MM.1S (cell line): ENCODE data around the gene KCNQ1.

Experiments used
- DNase-seq: peaks from one replicate; pipeline ENCODE4 v3.0.0-alpha.2; 2015
- H2AFZ ChIP-seq: fragments of 300-600 bp; sonication (generic); 2 replicates; pipeline ENCODE4 v1.6.0; 2016; ENCODE audit warnings: antibody characterized with exemption, low read length
- H3F3A ChIP-seq: fragments of 300-600 bp; sonication (generic); 2 replicates; pipeline ENCODE4 v1.6.1; 2016; ENCODE audit warnings: mild to moderate bottlenecking, antibody characterized with exemption, low read length, moderate library complexity, mixed read lengths; ENCODE audit not compliant: insufficient read depth
- H3K27ac ChIP-seq: fragments of 300-600 bp; sonication (generic); 2 replicates; pipeline ENCODE4 v1.5.1; 2016; ENCODE audit warnings: mild to moderate bottlenecking, low read length
- H3K27me3 ChIP-seq: fragments of 300-600 bp; sonication (generic); replicated peaks from 2 replicates; pipeline ENCODE4 v1.6.0; 2016; ENCODE audit warnings: low read length; ENCODE audit not compliant: insufficient read depth
- H3K36me3 ChIP-seq: fragments of 300-600 bp; sonication (generic); replicated peaks from 2 replicates; pipeline ENCODE4 v1.6.1; 2016; ENCODE audit warnings: mild to moderate bottlenecking, low read length, mixed read lengths; ENCODE audit not compliant: insufficient read depth
- H3K4me1 ChIP-seq: fragments of 300-600 bp; sonication (generic); 2 replicates; pipeline ENCODE4 v1.6.1; 2016; ENCODE audit warnings: low read length, mixed read lengths
- H3K4me2 ChIP-seq: fragments of 300-600 bp; sonication (generic); 2 replicates; pipeline ENCODE4 v1.6.0; 2016; ENCODE audit warnings: low read depth, low read length
- H3K4me3 ChIP-seq: fragments of 300-600 bp; sonication (generic); 2 replicates; pipeline ENCODE4 v1.5.1; 2016; ENCODE audit warnings: low read length, mixed read lengths
- H3K79me2 ChIP-seq: fragments of 300-600 bp; sonication (generic); 2 replicates; pipeline ENCODE4 v1.6.1; 2016; ENCODE audit warnings: mixed run types, low read length, mixed read lengths
- H3K9ac ChIP-seq: fragments of 300-600 bp; sonication (generic); 2 replicates; pipeline ENCODE4 v1.6.1; 2016; ENCODE audit warnings: low read length, mixed read lengths
- H3K9me2 ChIP-seq: fragments of 300-600 bp; sonication (generic); replicated peaks from 2 replicates; pipeline ENCODE4 v1.6.1; 2016; ENCODE audit warnings: mild to moderate bottlenecking, low read length, mixed read lengths; ENCODE audit not compliant: insufficient read depth
- H3K9me3 ChIP-seq: fragments of 300-600 bp; sonication (generic); replicated peaks from 2 replicates; pipeline ENCODE4 v1.6.1; 2016; ENCODE audit warnings: mild to moderate bottlenecking, low read length, mixed read lengths; ENCODE audit not compliant: insufficient read depth
- H4K20me1 ChIP-seq: fragments of 300-600 bp; sonication (generic); 2 replicates; pipeline ENCODE4 v1.6.1; 2016; ENCODE audit warnings: mild to moderate bottlenecking, low read length, moderate library complexity, mixed read lengths; ENCODE audit not compliant: insufficient read depth
- CTCF ChIP-seq: fragments of 300-600 bp; sonication (generic); IDR thresholded peaks from 2 replicates; pipeline ENCODE4 v1.5.1; 2016; ENCODE audit warnings: antibody characterized with exemption, low read length, mixed read lengths
- EZH2 ChIP-seq: fragments of 300-600 bp; sonication (generic); optimal IDR thresholded peaks from 2 replicates; pipeline ENCODE3; 2017; ENCODE audit warnings: low read depth, mild to moderate bottlenecking, antibody characterized with exemption, low read length, mixed read lengths
- EZH2phosphoT487 ChIP-seq: fragments of 300-600 bp; sonication (generic); IDR thresholded peaks from 2 replicates; pipeline ENCODE4 v1.6.1; 2018; ENCODE audit warnings: antibody characterized with exemption, low read length

KCNQ1 gene

GRCh38 chr11:2447951-2448650 is 3.3 kb downstream of the KCNQ1 start:
- Histone ChIP-seq H4K20me1 (no peaks in the 10 kb centered on the region), H3K9me2 (no peaks in the 10 kb centered on the region), H2AFZ (no peak overlapping the region), H3K4me3 (no peak overlapping the region), H3K4me1 (peaks cover 14% of the 10 kb centered on the region), H3K9ac (no peak overlapping the region), H3K27me3 (peaks cover 5% of the 10 kb centered on the region; the same call in 1 of the 2 replicates), H3K36me3 (no peaks in the 10 kb centered on the region), H3F3A (peaks cover under 1% of the 10 kb centered on the region; the same call in 1 of the 2 replicates), H3K27ac (no peak overlapping the region), H3K4me2 (no peak overlapping the region), H3K79me2 (peaks cover 56% of the 10 kb centered on the region), H3K9me3 (no peaks in the 10 kb centered on the region)
- TF ChIP-seq EZH2: no peak
- no peak for TF ChIP-seq CTCF
- no peak for TF ChIP-seq EZH2phosphoT487
- DNase-seq: no peak

- Histone ChIP-seq H3K9me2 (no peaks in the 10 kb centered on the region), H3F3A (no peaks in the 10 kb centered on the region), H3K9me3 (no peaks in the 10 kb centered on the region), H3K36me3 (no peaks in the 10 kb centered on the region), H3K9ac (no peak overlapping the region), H2AFZ (no peak overlapping the region), H3K4me2 (no peak overlapping the region), H3K27me3 (no peaks in the 10 kb centered on the region), H4K20me1 (no peaks in the 10 kb centered on the region), H3K79me2 (peaks cover 56% of the 10 kb centered on the region), H3K4me3 (no peak overlapping the region), H3K27ac (no peak overlapping the region), H3K4me1 (peaks cover 14% of the 10 kb centered on the region)
- no peak for DNase-seq
- TF ChIP-seq EZH2phosphoT487 (no peak), EZH2 (no peak)
These were observed 4.1 kb downstream of the KCNQ1 start for GRCh38 chr11:2448661-2449547.

GRCh38 chr11:2449548-2450320 is 4.9 kb downstream of the KCNQ1 start:
- no peaks in the 10 kb centered on the region for H3K27me3 ChIP-seq
- TF ChIP-seq EZH2phosphoT487 (no peak), CTCF (no peak), EZH2 (no peak)

More at GRCh38 chr11:2449548-2450320, 4.9 kb downstream of the KCNQ1 start:
- Histone ChIP-seq H3K27ac (no peak overlapping the region), H3K79me2 (peaks cover 56% of the 10 kb centered on the region), H2AFZ (no peak overlapping the region), H3K36me3 (no peaks in the 10 kb centered on the region), H3K9me3 (no peaks in the 10 kb centered on the region), H3K9me2 (no peaks in the 10 kb centered on the region), H3K9ac (no peak overlapping the region), H3F3A (no peaks in the 10 kb centered on the region), H4K20me1 (no peaks in the 10 kb centered on the region), H3K4me2 (no peak overlapping the region), H3K4me3 (no peak overlapping the region), H3K4me1 (peaks cover 14% of the 10 kb centered on the region)
- no peak for DNase-seq
